OCI-LY3 (cell line): Measurements from ENCODE around the gene ARHGAP42.
"Not testable (repeated sequence)": the region's sequence is repeated elsewhere in the genome, so short reads cannot be mapped to it uniquely, and the experiment has no call there.

Source experiments
- H2AFZ ChIP-seq: fragments of 200-600, 300-600 bp; shearing (Covaris generic); 2 replicates; pipeline ENCODE4 v1.6.0; 2014; ENCODE audit warnings: antibody characterized with exemption, low read depth, low read length
- H3K27ac ChIP-seq: fragments of 200-600, 300-600 bp; sonication (generic); 2 replicates; pipeline ENCODE4 v1.5.1; 2014; ENCODE audit warnings: mild to moderate bottlenecking, low read length, moderate library complexity, mixed read lengths
- H3K27me3 ChIP-seq: fragments of 200-600, 300-600 bp; sonication (generic); 2 replicates; pipeline ENCODE4 v1.6.1; 2014; ENCODE audit warnings: low read depth, low read length, mixed read lengths
- H3K36me3 ChIP-seq: fragments of 200-600, 300-600 bp; sonication (generic); replicated peaks from 2 replicates; pipeline ENCODE3; 2014; ENCODE audit warnings: low read depth, low read length, mixed read lengths
- H3K4me1 ChIP-seq: fragments of 300-600, 200-600 bp; sonication (generic); 2 replicates; pipeline ENCODE4 v1.6.1; 2014; ENCODE audit warnings: low read length, mixed read lengths
- H3K4me2 ChIP-seq: fragments of 200-600, 300-600 bp; sonication (generic); 2 replicates; pipeline ENCODE4 v1.6.1; 2014; ENCODE audit warnings: low read length, mixed read lengths
- H3K4me3 ChIP-seq: fragments of 300-600, 200-600 bp; sonication (generic); 2 replicates; pipeline ENCODE4 v1.5.1; 2014; ENCODE audit warnings: antibody characterized with exemption, mild to moderate bottlenecking, low read length, moderate library complexity
- H3K79me2 ChIP-seq: fragments of 300-600, 200-600 bp; shearing (Covaris generic); 2 replicates; pipeline ENCODE4 v1.6.1; 2014; ENCODE audit warnings: mild to moderate bottlenecking, low read length, mixed read lengths
- H3K9ac ChIP-seq: fragments of 300-600, 200-600 bp; shearing (Covaris generic); 2 replicates; pipeline ENCODE4 v1.6.0; 2014; ENCODE audit warnings: mild to moderate bottlenecking, low read length, moderate library complexity
- H3K9me3 ChIP-seq: fragments of 200-600, 300-600 bp; shearing (Covaris generic); 2 replicates; pipeline ENCODE4 v1.6.1; 2014; ENCODE audit warnings: low read length, mixed read lengths; ENCODE audit not compliant: insufficient read depth
- H4K20me1 ChIP-seq: fragments of 200-600, 300-600 bp; sonication (generic); 2 replicates; pipeline ENCODE4 v1.6.1; 2016; ENCODE audit warnings: low read length, mixed read lengths; ENCODE audit not compliant: insufficient read depth
- EZH2phosphoT487 ChIP-seq: fragments of 200-600 bp; shearing (Covaris generic); IDR thresholded peaks from 2 replicates; pipeline ENCODE4 v1.6.1; 2018; ENCODE audit warnings: antibody characterized with exemption, mixed run types, low read depth
- TF ChIP-seq, protein P1 (sequence below): fragments of 200-600, 300-600 bp; sonication (generic); IDR thresholded peaks from 2 replicates; pipeline ENCODE4 v1.5.1; 2014; ENCODE audit warnings: antibody characterized with exemption, low read length, low read depth

Gene ARHGAP42

DNA sequence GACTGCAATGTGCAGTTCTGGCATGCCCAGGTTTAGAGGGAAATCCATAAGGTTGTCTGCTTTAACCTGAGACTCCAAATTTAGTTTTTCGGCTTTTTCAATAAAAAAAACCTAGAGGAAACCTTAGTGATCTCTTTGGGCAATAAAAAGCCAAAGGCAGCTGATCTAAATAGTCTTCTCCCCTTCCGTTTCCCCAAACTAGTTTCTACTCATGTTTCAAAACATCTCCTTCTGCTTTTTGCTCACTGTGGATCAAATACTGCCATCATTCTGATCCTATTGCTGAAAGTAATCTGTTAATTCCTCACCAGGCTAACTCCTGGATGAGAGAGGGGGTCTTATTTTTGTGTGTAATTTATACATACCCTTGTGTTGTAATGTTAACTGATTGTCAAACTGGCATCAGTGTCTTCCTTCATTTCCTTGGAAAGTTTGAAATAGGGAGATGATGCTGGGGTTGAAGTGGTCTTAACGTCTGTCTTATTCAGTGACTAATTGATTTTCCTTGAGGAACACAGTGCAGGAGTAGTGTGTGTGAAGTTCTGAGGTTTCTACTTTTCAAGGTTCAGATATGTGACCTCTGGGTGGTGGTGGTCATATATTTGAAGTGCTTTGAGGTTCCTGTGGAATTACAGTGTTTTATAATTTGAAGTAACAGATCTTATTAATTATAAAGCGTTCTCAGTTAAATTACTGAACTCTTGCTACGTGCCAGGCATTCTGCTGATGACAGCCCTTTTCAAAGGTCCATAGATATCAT is 55.0 kb downstream of the ARHGAP42 start:
- peak overlapping the region; percentile 72 for H3K4me3 ChIP-seq
- peak overlapping the region; percentile 93 for H3K4me2 ChIP-seq
- TF ChIP-seq EZH2phosphoT487: no peak
- TF ChIP-seq, protein P1, sequence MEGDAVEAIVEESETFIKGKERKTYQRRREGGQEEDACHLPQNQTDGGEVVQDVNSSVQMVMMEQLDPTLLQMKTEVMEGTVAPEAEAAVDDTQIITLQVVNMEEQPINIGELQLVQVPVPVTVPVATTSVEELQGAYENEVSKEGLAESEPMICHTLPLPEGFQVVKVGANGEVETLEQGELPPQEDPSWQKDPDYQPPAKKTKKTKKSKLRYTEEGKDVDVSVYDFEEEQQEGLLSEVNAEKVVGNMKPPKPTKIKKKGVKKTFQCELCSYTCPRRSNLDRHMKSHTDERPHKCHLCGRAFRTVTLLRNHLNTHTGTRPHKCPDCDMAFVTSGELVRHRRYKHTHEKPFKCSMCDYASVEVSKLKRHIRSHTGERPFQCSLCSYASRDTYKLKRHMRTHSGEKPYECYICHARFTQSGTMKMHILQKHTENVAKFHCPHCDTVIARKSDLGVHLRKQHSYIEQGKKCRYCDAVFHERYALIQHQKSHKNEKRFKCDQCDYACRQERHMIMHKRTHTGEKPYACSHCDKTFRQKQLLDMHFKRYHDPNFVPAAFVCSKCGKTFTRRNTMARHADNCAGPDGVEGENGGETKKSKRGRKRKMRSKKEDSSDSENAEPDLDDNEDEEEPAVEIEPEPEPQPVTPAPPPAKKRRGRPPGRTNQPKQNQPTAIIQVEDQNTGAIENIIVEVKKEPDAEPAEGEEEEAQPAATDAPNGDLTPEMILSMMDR: no peak
- peaks cover 50% of the 10 kb centered on the region for H3K4me1 ChIP-seq
- H3K9me3 ChIP-seq: no peaks in the 10 kb centered on the region
- H2AFZ ChIP-seq: no peak overlapping the region
- H3K27ac ChIP-seq: peak overlapping the region; percentile 91
- no peaks in the 10 kb centered on the region for H4K20me1 ChIP-seq
- H3K27me3 ChIP-seq: no peaks in the 10 kb centered on the region
- H3K9ac ChIP-seq: peak overlapping the region; percentile 82
- peaks cover 6% of the 10 kb centered on the region for H3K36me3 ChIP-seq
- H3K79me2 ChIP-seq: peaks cover 7% of the 10 kb centered on the region; the same call in 1 of the 2 replicates

DNA sequence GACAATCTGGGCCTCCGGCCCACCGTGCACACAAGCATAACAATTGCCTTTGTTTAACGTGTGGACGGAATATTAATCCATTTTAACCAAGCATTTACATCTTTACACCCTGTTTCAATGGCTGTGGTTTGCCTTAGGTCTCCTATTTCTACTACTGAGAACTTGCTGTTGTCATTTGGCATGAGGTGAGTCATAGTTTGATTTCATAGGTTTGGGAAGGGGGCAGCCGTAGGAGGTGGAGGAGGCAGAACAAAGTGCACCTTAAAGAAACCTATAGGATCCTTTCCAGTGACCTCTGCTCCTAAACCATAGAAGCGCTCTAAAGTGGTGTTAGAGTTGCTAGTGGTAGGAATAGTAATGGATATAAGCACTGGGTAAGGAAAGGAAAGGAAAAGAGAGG is 59.4 kb downstream of the ARHGAP42 start:
- Histone ChIP-seq H3K27ac (no peak overlapping the region), H3K9me3 (no peaks in the 10 kb centered on the region), H3K4me1 (peaks cover 50% of the 10 kb centered on the region), H3K4me2 (peak overlapping the region; percentile 24; the same call in 1 of the 2 replicates), H3K4me3 (no peak overlapping the region), H4K20me1 (no peaks in the 10 kb centered on the region), H2AFZ (no peak overlapping the region), H3K36me3 (peaks cover 9% of the 10 kb centered on the region), H3K27me3 (no peaks in the 10 kb centered on the region), H3K79me2 (peaks cover 13% of the 10 kb centered on the region; the same call in 1 of the 2 replicates), H3K9ac (no peak overlapping the region)
- no peak for TF ChIP-seq EZH2phosphoT487
- TF ChIP-seq, protein P1: no peak

DNA sequence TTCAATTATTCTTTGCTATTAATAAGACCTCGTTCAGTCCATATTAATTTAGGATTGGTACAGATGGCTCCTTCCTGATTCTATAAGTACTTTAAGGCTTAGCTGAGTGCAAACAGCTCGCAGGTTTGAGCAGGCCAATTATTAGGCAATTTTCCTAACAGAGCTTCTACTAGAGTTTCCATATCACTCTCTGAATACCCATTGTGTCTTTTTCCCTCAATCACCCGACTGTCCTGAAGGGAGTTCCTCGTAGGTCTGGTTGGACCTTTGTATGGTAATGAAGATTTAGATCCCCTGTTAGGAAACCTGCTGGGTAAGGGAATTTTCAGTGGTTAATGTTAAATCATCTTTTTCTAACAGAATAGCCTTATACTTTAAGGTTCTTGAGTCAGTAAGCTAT is 61.1 kb downstream of the ARHGAP42 start:
- no peak overlapping the region for H2AFZ ChIP-seq
- H3K79me2 ChIP-seq: peaks cover 13% of the 10 kb centered on the region; the same call in 1 of the 2 replicates
- H3K27ac ChIP-seq: no peak overlapping the region
- TF ChIP-seq EZH2phosphoT487: no peak
- TF ChIP-seq, protein P1: no peak
- H4K20me1 ChIP-seq: no peaks in the 10 kb centered on the region
- H3K4me3 ChIP-seq: no peak overlapping the region
- H3K4me1 ChIP-seq: peaks cover 47% of the 10 kb centered on the region
- no peak overlapping the region for H3K9ac ChIP-seq
- no peaks in the 10 kb centered on the region for H3K9me3 ChIP-seq
- H3K36me3 ChIP-seq: peaks cover 3% of the 10 kb centered on the region
- 0 out of 2 replicates have a peak overlapping the region, but pooled peaks have one; percentile 16 for H3K4me2 ChIP-seq
- no peaks in the 10 kb centered on the region for H3K27me3 ChIP-seq

DNA sequence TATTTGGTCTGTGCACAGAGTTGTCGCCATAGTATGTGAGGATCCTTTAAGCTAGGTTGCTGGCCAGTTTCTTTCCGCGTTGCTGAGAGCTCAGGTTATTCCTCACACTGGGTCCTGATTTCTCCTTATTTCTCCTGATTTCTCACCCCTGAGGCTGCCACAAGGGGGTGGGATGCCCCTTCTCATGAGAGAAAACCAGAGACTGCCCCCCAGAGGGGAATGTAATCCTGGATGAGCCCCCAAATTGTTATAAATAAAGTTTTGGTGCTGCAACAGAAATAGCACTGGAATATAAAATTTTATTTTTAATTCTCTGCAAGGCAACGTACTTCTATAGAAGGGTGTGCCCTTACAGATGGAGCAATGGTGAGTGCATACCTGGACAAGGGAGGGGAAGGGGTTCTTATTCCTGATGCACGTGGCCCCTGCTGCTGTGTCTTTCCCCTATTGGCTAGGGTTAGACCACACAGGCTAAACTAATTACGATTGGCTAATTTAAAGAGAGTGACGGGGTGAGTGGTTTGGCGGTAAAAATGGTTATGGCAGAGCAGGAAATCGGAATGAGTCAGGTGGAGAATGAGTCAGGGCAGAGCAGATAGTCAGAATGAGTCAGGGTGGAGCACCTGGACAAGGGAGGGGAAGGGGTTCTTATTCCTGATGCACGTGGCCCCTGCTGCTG is 62.9 kb downstream of the ARHGAP42 start:
- not testable (repeated sequence) for H2AFZ ChIP-seq, H3K27me3 ChIP-seq, H3K9me3 ChIP-seq, H4K20me1 ChIP-seq, H3K36me3 ChIP-seq
- H3K9ac ChIP-seq: peak overlapping the region; percentile 42; the same call in 1 of the 2 replicates
- H3K4me1 ChIP-seq: peaks cover 47% of the 10 kb centered on the region
- peak overlapping the region; percentile 27 for H3K4me2 ChIP-seq
- H3K79me2 ChIP-seq: peaks cover 13% of the 10 kb centered on the region; the same call in 1 of the 2 replicates
- H3K27ac ChIP-seq: peak overlapping the region; percentile 70
- H3K4me3 ChIP-seq: peak overlapping the region; percentile 31

DNA sequence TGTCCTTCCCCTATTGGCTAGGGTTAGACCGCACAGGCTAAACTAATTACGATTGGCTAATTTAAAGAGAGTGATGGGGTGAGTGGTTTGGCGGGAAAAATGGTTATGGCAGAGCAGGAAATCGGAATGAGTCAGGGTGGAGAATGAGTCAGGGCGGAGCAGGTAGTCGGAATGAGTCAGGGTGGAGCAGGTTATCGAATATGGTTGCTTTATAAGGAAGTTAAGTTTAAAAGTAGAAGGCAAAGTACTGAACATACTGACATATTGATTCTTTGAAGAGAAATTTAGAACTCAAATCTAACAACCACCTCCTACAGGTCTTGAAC is 63.4 kb downstream of the ARHGAP42 start:
- H2AFZ ChIP-seq, H3K27me3 ChIP-seq, H3K36me3 ChIP-seq, H3K4me3 ChIP-seq, H3K9me3 ChIP-seq, H4K20me1 ChIP-seq, H3K4me2 ChIP-seq: not testable (repeated sequence)
- Histone ChIP-seq H3K27ac (peak overlapping the region; percentile 81), H3K9ac (peak overlapping the region; percentile 13; the same call in 1 of the 2 replicates), H3K4me1 (peaks cover 47% of the 10 kb centered on the region), H3K79me2 (peaks cover 13% of the 10 kb centered on the region; the same call in 1 of the 2 replicates)
